Eye (tissue), 1 donor: ENCODE measurements around the gene OPRD1.
"Not testable (repeated sequence)": the region's sequence is repeated elsewhere in the genome, so short reads cannot be mapped to it uniquely, and the experiment has no call there.

Source experiments
- DNase-seq: peaks from one replicate; pipeline ENCODE4 v3.0.0-alpha.2; 2015

The OPRD1 gene

GRCh38 chr1:28811766-28812668, at the start of gene OPRD1:
Gene OPRD1 (plus strand): TSS chr1:28812170. CDS start chr1:28812384, 214 bp downstream.
- DNase-seq = peak; percentile 52

GRCh38 chr1:28766532-28767183, 45.3 kb upstream of the OPRD1 start:
- DNase-seq = no peak

DNA sequence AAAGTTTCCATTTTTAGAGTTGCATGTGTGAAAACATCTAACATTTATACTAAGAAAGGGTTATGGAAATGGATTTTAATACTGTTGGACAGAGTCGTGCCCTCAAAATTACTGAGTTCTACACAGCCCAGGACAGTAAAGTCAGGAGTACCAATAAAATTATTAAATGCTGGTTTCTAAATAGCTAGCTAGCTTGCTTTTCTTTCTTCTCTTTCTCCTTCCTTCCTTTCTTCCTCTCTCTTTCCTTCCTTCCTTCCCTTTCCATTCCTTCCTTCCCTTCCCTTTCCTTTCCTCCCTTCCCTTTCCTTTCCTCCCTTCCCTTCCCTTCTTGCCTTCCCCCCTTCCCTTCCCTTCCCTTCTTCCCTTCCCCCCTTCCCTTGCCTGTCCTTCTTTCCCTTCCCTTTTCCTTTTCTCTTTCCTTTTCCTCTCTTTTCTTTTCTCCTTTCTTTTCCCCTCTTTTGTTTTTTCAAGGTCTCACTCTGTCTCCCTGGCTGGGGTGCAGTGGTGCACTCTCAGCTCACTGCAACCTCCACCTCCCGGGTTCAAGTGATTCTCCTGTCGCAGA, 41.3 kb upstream of the OPRD1 start:
- no peak for DNase-seq

DNA sequence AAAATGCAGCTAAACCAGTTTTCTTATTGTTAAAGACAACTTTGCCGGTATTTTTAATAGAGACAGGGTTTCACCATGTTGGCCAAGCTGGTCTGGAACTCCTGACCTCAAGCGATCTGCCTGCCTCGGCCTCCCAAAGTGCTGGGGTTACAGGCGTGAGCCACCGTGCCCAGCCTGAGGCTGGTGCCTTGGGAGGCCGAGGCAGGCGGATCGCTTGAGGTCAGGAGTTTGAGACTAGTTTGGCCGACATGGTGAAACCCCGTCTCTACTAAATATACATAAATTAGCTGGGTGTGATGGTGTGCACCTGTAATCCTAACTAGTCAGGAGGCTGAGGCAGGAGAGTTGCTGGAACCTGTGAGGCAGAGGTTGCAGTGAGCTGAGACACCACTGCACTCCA, 40.0 kb upstream of the OPRD1 start:
- not testable (repeated sequence) for DNase-seq

- no peak for DNase-seq
Observed at GRCh38 chr1:28773105-28773504, 38.9 kb upstream of the OPRD1 start.

GRCh38 chr1:28775121-28775942, 36.6 kb upstream of the OPRD1 start:
- DNase-seq = peak; percentile 62

DNA sequence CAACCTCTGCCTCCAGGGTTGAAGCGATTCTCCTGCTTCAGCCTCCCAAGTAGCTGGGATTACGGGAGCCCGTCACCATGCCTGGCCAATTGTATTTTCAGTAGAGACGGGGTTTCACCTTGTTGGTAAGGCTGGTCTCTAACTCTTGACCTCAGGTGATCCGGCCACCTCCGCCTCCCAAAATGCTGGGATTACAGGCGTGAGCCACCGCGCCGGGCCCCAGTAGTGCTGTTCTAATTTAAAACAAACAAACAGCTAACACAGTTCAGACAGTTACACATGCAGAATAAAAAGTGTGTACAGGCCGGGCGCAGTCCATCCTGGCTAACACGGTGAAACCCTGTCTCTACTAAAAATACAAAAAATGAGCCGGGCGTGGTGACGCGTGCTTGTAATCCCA, 35.6 kb upstream of the OPRD1 start:
- DNase-seq = no peak

DNA sequence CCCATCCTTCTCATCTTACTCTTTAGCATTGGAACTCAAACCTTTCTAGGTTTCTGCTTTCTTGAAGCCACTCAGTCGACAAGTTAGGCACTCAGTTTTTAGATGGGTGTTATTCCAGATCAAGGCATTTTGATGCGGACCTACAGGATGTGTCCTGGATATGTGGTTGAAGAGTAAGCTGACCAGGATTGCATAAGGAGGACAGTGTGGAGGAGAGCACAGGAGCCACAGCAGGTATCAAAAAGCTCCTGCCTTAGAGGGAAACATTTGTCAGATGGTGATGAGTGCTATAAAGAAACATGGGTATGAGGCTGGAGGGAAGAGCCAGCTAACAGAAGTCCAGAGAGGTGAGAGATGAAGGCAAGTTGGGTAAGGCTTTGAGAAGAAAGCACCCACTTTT, 33.9 kb upstream of the OPRD1 start:
- DNase-seq = no peak

- no peak for DNase-seq
Observed at GRCh38 chr1:28779751-28780408, 32.1 kb upstream of the OPRD1 start.

DNA sequence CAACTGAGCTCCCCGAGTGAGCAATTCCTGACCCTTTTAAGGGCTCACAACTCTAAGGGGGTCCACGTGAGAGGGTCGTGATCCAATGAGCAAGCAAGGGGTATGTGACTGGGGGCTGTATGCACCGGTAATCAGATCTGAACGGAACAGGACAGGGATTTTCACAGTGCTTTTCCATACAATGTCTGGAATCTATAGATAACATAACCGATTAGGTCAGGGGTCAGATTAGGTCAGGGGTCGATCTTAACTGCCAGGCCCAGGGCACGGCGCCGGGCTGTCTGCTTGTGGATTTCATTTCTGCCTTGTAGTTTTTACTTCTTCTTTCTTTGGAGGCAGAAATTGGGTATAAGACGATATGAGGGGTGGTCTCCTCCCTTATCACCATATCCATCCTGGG, 30.7 kb upstream of the OPRD1 start:
- DNase-seq = no peak

DNA sequence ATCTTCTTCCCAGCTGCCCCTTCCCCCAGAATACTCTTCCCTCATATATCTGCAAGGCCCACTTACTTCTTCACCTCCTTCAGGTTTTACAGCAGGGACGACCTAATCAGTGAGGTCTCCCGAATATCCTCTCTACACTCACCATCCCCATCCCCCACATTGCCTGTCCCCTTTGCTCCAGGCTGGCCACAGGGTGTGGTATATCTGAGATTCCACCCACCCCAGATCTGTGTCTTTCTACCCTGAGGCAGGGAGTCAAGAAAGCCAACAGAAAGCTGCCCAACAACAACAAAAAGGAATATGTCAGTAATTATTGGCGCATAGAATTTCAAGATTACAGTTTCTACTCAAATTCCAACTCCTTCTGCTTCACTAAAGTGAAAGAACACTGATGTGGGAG, 30.0 kb upstream of the OPRD1 start:
- no peak for DNase-seq

DNA sequence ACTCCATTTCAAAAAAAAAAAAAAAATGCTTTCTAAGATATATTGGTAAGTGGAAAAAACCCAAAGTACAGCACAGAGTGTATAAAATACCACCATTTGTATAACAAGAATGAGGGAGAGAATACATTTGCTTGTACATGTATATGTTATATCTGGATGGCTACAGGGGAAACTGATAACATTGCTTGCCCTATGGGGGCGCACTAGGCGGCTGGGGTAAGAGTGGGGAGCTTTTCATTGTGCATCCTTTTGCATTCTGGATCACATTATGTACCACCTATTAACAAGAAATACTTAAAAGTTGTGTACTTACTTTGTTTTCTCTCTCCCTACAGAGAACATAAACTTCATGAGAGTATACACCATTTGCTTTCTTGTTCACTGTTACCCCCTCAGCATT, 28.6 kb upstream of the OPRD1 start:
- DNase-seq = no peak

- DNase-seq = no peak
Observed at GRCh38 chr1:28789412-28789811, 22.6 kb upstream of the OPRD1 start.

- DNase-seq = no peak
Observed at GRCh38 chr1:28789816-28790215, 22.2 kb upstream of the OPRD1 start.

DNA sequence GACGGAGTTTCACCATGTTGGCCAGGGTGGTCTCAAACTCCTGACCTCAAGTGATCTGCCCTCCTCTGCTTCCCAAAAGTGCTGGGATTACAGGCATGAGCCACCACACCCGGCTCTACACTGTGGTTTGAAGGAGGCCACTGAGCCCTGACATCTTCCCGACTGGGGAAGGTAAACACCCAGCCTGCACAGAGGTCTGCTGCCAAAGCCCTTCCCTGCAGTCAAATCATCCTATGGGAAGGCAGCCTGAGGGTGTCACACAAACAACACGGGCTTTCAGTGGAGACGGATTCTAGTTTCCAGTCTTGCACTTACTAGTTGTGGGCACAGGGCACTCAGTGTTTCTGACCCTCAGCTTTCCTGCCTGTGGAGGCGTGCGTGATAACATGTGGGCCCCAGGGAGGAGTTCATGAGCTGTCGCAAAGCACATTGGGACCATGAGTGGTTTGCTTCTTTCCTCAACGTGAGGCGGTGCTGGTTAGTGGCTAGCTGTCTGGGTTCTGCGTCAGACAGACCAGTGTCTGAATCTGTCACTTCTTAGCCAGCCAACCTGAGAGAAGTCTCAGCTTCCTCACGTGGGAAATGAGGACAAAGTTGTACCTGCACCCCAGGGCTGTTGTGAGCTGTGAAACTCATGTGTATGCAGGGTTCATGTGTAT, 21.5 kb upstream of the OPRD1 start:
- no peak for DNase-seq

DNA sequence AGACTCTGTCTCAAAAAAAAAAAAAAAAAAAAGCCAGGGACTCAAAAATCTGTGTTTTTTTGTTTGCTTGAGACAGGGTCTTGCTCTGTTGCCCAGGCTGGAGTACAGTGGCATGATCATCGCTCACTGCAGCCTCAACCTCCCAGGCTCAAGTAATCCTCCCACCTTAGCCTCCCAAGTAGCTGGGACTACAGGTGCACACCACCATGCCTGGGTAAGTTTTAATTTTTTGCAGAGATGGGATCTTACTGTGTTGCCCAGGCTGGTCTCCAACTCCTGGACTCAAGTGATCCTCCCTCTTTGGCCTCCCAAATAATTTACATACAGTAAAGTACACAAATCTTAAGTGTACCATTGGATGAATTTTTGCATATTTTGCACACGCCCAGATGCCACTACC, 20.0 kb upstream of the OPRD1 start:
- not testable (repeated sequence) for DNase-seq

DNA sequence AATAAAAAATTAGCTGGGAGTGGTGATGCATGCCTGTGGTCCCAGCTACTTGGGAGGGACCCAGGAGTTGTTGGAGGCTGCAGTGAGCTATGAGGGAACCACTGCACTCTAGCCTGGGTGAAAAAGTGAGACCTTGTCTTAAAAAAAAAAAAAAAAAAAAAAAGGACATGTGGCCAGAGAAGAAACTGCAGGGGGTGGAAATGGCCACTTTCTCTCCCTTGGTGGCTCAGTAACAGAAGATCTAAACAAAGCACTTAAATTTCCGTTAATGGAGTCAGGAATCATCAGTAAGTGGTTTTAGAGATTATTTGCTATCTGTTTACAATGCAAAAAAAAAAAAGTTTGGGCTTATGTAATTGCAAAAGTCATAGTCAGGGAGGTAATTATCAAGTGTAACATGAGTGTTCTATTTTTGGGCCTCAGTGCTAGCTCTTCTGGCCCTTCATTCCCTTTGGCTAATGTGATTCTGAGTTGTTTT, 19.3 kb upstream of the OPRD1 start:
- no peak for DNase-seq

DNA sequence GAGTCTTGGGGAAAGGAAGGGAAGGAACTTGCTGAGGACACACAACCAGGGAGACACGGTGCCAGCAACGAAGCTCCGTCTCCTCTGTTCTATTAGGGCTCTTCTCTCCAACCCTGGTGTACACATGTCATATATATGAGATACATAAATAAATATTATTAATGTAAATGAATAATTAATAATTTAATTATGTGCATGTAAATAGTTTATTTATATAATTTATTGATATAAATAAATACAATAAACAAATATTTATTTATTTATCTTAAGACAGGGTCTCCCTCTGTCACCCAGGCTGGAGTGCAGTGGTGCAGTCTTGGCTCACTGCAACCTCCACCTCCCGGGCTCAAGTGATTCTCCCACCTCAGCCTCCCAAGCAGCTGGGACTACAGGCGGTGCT, 17.4 kb upstream of the OPRD1 start:
- not testable (repeated sequence) for DNase-seq

DNA sequence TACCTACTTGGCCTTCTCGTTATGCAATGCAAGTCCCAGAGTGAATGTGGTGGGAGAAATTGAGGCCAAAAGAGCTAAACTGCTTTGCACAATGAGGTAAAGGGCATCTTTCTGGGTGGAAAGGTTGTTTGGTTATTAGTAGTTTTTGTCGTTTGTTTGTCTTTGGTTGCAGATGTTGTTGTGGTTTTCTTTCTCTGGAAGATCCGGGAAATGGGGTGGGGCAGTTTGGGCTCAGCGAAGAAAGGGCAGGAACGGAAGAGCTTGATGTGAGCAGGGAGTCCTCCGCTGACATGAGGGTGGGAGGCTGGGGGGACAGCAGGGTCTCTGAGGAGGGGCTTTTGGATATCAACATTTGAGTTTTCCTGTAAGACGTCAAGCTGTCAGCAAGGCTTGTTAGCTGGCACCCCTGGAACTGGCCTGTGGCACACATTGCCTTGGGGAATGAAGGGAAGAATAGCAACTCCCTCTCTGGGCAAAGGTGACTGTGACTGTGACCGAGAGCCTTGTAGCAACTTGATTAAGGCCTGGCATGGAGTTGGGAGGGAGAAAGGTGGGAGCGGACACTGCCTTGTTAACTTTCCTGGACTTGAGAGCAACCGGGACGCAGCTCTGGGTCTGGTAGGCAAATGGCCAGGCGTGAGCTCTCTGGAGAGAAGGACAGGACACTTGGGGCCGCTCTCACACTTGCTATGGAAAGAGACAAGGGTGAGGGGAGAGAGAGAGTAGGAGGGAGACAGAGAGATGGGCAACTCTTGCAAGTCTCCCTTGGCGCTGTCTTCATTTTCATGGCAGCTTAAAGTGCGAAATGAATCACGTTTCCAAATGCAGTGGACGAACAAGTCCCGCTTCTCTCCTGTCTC, 15.4 kb upstream of the OPRD1 start:
- DNase-seq = no peak

GRCh38 chr1:28800324-28800723, 11.6 kb upstream of the OPRD1 start:
- DNase-seq = no peak

DNA sequence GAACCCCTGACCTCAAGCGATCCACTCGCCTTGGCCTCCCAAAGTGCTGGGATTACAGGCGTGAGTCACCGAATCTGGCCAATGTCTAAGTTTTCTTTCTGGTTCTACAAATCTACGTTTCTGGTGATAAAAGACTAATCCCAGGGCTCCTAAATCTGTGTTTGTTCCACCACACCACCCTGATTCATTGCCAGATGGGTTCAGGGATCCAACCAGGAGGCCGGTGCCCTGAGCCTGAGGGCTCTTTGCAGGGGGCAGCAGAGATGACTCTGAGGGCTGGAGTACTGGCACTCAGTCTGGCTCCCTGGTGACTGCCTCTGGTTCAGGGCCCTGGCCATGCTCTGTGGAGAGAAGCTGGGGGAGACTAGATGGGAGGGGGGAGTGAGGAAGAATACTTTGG, 10.5 kb upstream of the OPRD1 start:
- DNase-seq = no peak
